WERI-Rb-1 (cell line): ENCODE measurements around the gene TENT4A.

ENCODE experiments used
- DNase-seq: peaks from one replicate; pipeline ENCODE4 v3.0.0-alpha.2; 2020
- H3K27ac ChIP-seq: fragments of 250-450 bp; sonication (Bioruptor Pico); 2 replicates; pipeline ENCODE4 v1.5.1; 2020; ENCODE audit warnings: mild to moderate bottlenecking, moderate library complexity
- H3K27me3 ChIP-seq: fragments of 250-450 bp; sonication (Bioruptor Pico); 2 replicates; pipeline ENCODE4 v1.5.1; 2021; ENCODE audit warnings: mild to moderate bottlenecking, low read depth, moderate library complexity; ENCODE audit not compliant: insufficient read depth, severe bottlenecking
- H3K36me3 ChIP-seq: fragments of 250-450 bp; sonication (Bioruptor Pico); 2 replicates; pipeline ENCODE4 v1.5.1; 2020; ENCODE audit warnings: mild to moderate bottlenecking, moderate library complexity
- H3K4me3 ChIP-seq: 2 replicates; pipeline ENCODE4 v1.5.1; 2011; ENCODE audit warnings: low read depth, mild to moderate bottlenecking, control low read depth, low read length
- H3K9me3 ChIP-seq: fragments of 250-450 bp; sonication (Bioruptor Pico); 2 replicates; pipeline ENCODE4 v1.5.1; 2021; ENCODE audit warnings: mild to moderate bottlenecking, moderate library complexity; ENCODE audit not compliant: severe bottlenecking
- CTCF ChIP-seq: IDR thresholded peaks from 2 replicates; pipeline ENCODE4 v1.5.1; 2011; ENCODE audit warnings: low read depth, mild to moderate bottlenecking, control low read depth, inconsistent platforms, low read length

The TENT4A gene

DNA sequence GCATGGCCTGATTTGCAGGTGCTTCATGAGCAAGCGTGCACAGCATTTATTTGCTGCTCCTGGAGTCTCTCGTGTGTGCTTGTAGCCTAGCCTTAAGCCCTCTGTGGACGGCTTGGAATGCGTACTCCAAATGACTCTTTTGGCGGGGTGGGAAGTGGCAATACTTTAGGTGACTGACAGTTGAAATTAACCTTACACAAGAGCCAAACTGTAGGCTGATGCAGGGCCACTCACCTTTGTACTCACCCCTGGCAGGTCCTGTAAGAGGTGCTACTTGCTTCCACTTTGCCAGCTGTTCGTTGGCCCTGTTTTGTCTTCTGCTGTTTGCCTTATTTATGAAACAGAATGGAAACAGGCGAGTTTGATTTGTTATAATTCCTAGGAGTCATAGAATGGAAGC, 22.9 kb downstream of the TENT4A start:
- DNase-seq: no peak
- H3K27ac ChIP-seq: no peak overlapping the region
- no peaks in the 10 kb centered on the region for H3K27me3 ChIP-seq
- H3K36me3 ChIP-seq: peaks cover 61% of the 10 kb centered on the region
- no peak overlapping the region for H3K4me3 ChIP-seq
- no peak for TF ChIP-seq CTCF
- H3K9me3 ChIP-seq: no peaks in the 10 kb centered on the region

DNA sequence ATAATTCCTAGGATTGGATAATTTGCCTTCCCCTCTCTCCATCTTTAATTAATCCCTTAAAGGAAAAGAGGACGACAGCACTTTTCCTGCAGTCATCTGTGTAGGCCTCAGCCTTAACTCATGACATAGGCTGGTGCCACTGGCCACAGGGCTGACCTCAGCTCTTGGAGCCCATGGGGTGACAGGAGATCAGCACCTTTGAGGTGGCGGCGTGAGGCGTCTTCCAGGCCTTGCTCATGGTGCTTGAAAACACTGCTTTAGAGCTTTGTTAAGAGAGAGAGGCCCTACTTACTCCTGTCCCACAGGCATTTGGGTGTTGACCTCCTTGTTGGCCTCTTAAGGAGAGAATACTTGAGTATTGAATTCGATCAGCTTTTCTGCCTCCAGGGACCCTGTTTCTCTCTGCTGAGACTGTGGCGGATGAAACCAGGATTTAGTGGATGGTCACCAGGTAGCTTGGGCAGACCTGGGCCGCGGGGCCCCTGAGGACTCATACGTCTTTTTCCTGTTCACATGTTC, 23.4 kb downstream of the TENT4A start:
- no peak overlapping the region for H3K4me3 ChIP-seq
- no peaks in the 10 kb centered on the region for H3K9me3 ChIP-seq
- H3K27ac ChIP-seq: no peak overlapping the region
- TF ChIP-seq CTCF: no peak
- no peak for DNase-seq
- peaks cover 65% of the 10 kb centered on the region for H3K36me3 ChIP-seq
- H3K27me3 ChIP-seq: no peaks in the 10 kb centered on the region

DNA sequence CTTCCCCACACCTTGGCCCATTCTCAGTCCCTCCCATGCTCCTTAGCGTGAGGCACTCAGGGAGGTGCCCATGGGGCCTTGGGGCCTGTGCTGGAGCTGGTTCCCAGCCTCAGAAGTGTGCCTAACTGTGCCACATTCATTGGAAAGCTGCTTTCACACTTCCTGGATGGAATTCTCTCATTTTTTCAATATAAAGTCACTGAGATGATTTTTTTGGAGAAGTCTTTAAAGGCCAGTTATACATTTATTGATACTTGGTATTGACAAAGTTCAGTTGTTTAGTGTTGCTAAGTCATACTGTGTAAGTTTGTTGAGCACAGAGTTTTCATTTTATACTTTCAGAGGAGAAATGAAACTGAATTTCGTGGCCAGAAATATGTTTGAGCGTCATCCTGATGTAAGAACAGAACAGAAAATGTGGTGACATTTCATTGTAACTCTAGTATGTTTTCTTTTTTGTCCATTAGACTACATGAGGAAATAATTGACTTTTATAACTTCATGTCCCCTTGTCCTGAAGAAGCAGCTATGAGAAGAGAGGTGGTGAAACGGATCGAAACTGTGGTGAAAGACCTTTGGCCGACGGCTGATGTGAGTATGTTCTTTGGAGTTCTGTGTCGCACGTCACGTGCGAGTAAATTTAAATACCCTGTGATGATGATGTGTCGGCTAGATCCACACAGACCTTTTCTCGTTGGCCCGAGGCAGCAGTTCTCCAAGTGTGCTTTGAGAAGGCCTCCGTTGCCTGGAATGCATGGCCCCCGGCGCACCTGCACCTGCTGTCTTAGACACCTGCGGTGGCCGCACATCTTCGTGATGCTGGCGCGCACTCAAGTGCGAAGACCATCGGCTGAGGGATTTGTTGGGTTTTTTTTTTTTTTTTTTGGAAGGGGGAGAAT, 24.1 kb downstream of the TENT4A start:
- no peak for TF ChIP-seq CTCF
- no peak for DNase-seq
- H3K4me3 ChIP-seq: no peak overlapping the region
- peaks cover 72% of the 10 kb centered on the region for H3K36me3 ChIP-seq
- no peaks in the 10 kb centered on the region for H3K9me3 ChIP-seq
- H3K27ac ChIP-seq: no peak overlapping the region
- H3K27me3 ChIP-seq: no peaks in the 10 kb centered on the region

DNA sequence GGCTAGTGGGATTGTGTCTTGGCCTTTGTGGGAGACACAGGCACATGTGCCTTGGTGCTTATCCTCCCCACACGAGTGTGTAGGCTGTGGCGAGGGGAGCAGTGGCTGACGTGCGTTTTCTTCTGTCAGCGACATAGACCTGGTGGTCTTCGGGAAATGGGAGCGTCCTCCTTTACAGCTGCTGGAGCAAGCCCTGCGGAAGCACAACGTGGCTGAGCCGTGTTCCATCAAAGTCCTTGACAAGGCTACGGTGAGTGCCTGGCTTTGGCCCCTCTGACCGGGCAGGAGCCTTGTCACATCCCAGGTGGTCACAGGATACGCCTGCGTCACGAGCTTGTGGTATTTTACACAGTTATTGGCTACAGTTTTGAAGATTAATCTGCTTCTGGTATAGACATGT, 26.4 kb downstream of the TENT4A start:
- H3K9me3 ChIP-seq: no peaks in the 10 kb centered on the region
- no peak for TF ChIP-seq CTCF
- DNase-seq: no peak
- H3K27ac ChIP-seq: no peak overlapping the region
- H3K27me3 ChIP-seq: no peaks in the 10 kb centered on the region
- peaks cover 78% of the 10 kb centered on the region for H3K36me3 ChIP-seq
- no peak overlapping the region for H3K4me3 ChIP-seq

GRCh38 chr5:6740586-6741150, 27.4 kb downstream of the TENT4A start:
- Histone ChIP-seq H3K36me3 (peaks cover 88% of the 10 kb centered on the region), H3K27me3 (no peaks in the 10 kb centered on the region), H3K9me3 (no peaks in the 10 kb centered on the region), H3K4me3 (no peak overlapping the region), H3K27ac (no peak overlapping the region)
- TF ChIP-seq CTCF: no peak
- no peak for DNase-seq
